DOHH2 (cell line): Measurements from ENCODE around the gene UPF1.

ENCODE experiments used
- H3F3A ChIP-seq: fragments of 200-600 bp; sonication (generic), shearing (Covaris generic); 2 replicates; pipeline ENCODE4 v1.6.0; 2016; ENCODE audit warnings: antibody characterized with exemption, mild to moderate bottlenecking; ENCODE audit not compliant: control insufficient read depth, insufficient read depth
- H3K27ac ChIP-seq: fragments of 200-600 bp; sonication (generic); 2 replicates; pipeline ENCODE4 v1.5.1; 2014; ENCODE audit warnings: low read depth, mild to moderate bottlenecking, low read length, moderate library complexity
- H3K27me3 ChIP-seq: fragments of 200-600 bp; sonication (generic); 2 replicates; pipeline ENCODE4 v1.6.1; 2014; ENCODE audit warnings: mild to moderate bottlenecking, low read length, mixed read lengths; ENCODE audit not compliant: control insufficient read depth
- H3K36me3 ChIP-seq: fragments of 200-600 bp; sonication (generic); 2 replicates; pipeline ENCODE4 v1.6.1; 2014; ENCODE audit warnings: mild to moderate bottlenecking, low read length, moderate library complexity, mixed read lengths; ENCODE audit not compliant: control insufficient read depth
- H3K4me1 ChIP-seq: fragments of 200-600 bp; sonication (generic); 2 replicates; pipeline ENCODE4 v1.6.1; 2014; ENCODE audit warnings: mild to moderate bottlenecking, low read length, mixed read lengths; ENCODE audit not compliant: control insufficient read depth
- H3K4me2 ChIP-seq: fragments of 200-600 bp; sonication (generic); 2 replicates; pipeline ENCODE4 v1.6.0; 2014; ENCODE audit warnings: mild to moderate bottlenecking, low read length, moderate library complexity
- H3K4me3 ChIP-seq: fragments of 200-600 bp; sonication (generic); 2 replicates; pipeline ENCODE4 v1.5.1; 2014; ENCODE audit warnings: mild to moderate bottlenecking, low read length, mixed read lengths
- H3K79me2 ChIP-seq: fragments of 200-600 bp; sonication (generic); 2 replicates; pipeline ENCODE4 v1.6.1; 2014; ENCODE audit warnings: mild to moderate bottlenecking, low read length, mixed read lengths; ENCODE audit not compliant: control insufficient read depth
- H3K9me2 ChIP-seq: fragments of 200-600 bp; sonication (generic); replicated peaks from 2 replicates; pipeline ENCODE4 v1.6.1; 2014; ENCODE audit warnings: mild to moderate bottlenecking, low read length, mixed read lengths; ENCODE audit not compliant: control insufficient read depth
- H3K9me3 ChIP-seq: fragments of 200-600 bp; sonication (generic); 2 replicates; pipeline ENCODE4 v1.6.1; 2014; ENCODE audit warnings: antibody characterized with exemption, low read length, mixed read lengths; ENCODE audit not compliant: control insufficient read depth, insufficient read depth
- H4K20me1 ChIP-seq: fragments of 200-600 bp; sonication (generic); 2 replicates; pipeline ENCODE4 v1.6.0; 2014; ENCODE audit warnings: low read depth, mild to moderate bottlenecking, antibody characterized with exemption, low read length, moderate library complexity; ENCODE audit not compliant: control insufficient read depth, insufficient read depth
- CTCF ChIP-seq: fragments of 200-600 bp; sonication (generic); IDR thresholded peaks from one replicate; pipeline ENCODE4 v1.5.1; 2014; ENCODE audit warnings: antibody characterized with exemption, mild to moderate bottlenecking, low read depth, low read length; ENCODE audit not compliant: poor library complexity, severe bottlenecking
- EZH2phosphoT487 ChIP-seq: fragments of 200-600 bp; sonication (generic); IDR thresholded peaks from 2 replicates; pipeline ENCODE4 v1.6.1; 2017; ENCODE audit warnings: borderline replicate concordance, mild to moderate bottlenecking, antibody characterized with exemption, low read length, moderate library complexity, mixed read lengths

Gene UPF1

DNA sequence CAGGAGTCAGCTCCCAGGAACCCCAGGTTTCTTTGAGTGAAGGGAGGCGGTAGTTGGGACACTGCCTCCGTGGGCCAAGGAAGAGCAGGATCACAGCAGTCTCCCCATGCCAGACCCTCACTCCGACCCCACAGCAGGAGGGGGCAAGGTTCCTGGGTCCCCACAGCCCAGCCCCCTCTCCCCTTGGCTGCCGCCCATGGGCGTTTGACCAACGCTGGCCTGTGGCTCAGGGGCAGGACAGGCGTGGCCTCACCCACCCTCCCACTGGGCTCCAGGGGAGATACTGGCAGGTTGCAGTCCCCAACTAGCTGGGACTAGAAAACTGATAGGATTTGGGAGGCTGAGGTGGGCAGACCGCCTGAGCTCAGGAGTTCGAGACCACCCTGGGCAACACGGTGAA lies 78.3 kb downstream of the UPF1 start:
- no peak overlapping the region for H3K4me3 ChIP-seq
- peaks cover 57% of the 10 kb centered on the region for H3K36me3 ChIP-seq

DNA sequence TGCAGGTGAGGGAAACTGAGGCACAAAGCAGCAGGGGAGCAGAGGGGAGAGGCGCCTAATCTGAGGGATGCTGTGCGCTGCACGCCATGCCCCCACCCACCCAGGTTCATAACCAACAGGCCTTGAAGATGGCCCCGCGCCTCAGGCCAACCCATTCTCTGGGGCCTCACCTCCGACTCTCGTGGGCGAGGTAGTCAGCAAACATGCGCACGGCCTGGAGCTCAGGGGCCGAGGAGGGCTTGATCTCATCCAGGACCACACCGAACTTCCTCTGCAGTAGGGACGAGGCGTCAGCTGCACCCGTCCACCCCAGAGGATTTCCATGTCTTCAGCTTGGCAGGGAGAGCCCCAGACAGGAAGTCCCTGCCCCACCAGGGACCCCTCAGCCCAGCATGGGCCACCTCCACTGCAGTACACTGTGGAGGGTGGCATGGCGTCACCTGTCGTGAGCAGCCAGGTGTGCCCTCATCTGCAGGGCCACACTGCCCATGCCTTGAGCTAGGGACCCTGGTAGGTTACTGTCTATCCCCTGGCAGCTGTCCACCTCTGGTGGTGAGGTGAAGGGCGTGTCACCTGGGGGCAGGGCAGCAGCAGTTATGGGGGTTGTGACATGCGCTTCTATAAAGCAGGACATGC lies 79.2 kb downstream of the UPF1 start:
- peaks cover 62% of the 10 kb centered on the region for H3K36me3 ChIP-seq
- H3K27ac ChIP-seq, result no peak overlapping the region
- no peaks in the 10 kb centered on the region for H3F3A ChIP-seq
- no peaks in the 10 kb centered on the region for H3K9me3 ChIP-seq
- H3K4me1 ChIP-seq, result peaks cover 5% of the 10 kb centered on the region; the same call in 1 of the 2 replicates
- H3K4me3 ChIP-seq, result no peak overlapping the region
- H4K20me1 ChIP-seq, result no peaks in the 10 kb centered on the region; the same call in 1 of the 2 replicates
- H3K4me2 ChIP-seq, result no peak overlapping the region
- H3K9me2 ChIP-seq, result no peaks in the 10 kb centered on the region
- TF ChIP-seq CTCF, result no peak
- TF ChIP-seq EZH2phosphoT487, result no peak
- no peaks in the 10 kb centered on the region for H3K27me3 ChIP-seq
- H3K79me2 ChIP-seq, result peaks cover 33% of the 10 kb centered on the region

More for the DNA sequence above, 78.3 kb downstream of the UPF1 start:
- Histone ChIP-seq H4K20me1 (no peaks in the 10 kb centered on the region; the same call in 1 of the 2 replicates), H3K9me2 (no peaks in the 10 kb centered on the region), H3K9me3 (no peaks in the 10 kb centered on the region), H3K79me2 (peaks cover 24% of the 10 kb centered on the region), H3F3A (no peaks in the 10 kb centered on the region), H3K27me3 (no peaks in the 10 kb centered on the region), H3K4me2 (no peak overlapping the region), H3K4me1 (no peaks in the 10 kb centered on the region), H3K27ac (no peak overlapping the region)
- TF ChIP-seq CTCF, result no peak
- TF ChIP-seq EZH2phosphoT487, result no peak

GRCh38 chr19:18912933-18913332 lies 81.2 kb downstream of the UPF1 start:
- TF ChIP-seq EZH2phosphoT487 (no peak), CTCF (no peak)
- H3K9me2 ChIP-seq, result no peaks in the 10 kb centered on the region
- H3K36me3 ChIP-seq, result peaks cover 46% of the 10 kb centered on the region
- H3K4me2 ChIP-seq, result no peak overlapping the region
- no peaks in the 10 kb centered on the region; the same call in 1 of the 2 replicates for H4K20me1 ChIP-seq
- no peak overlapping the region for H3K4me3 ChIP-seq
- H3K9me3 ChIP-seq, result no peaks in the 10 kb centered on the region
- H3K27ac ChIP-seq, result no peak overlapping the region
- peaks cover 53% of the 10 kb centered on the region for H3K79me2 ChIP-seq
- H3F3A ChIP-seq, result no peaks in the 10 kb centered on the region
- no peaks in the 10 kb centered on the region for H3K27me3 ChIP-seq
- peaks cover 10% of the 10 kb centered on the region for H3K4me1 ChIP-seq
